ENCODE measurements around the gene ZSWIM3. TPM values are rescaled to one million over a fixed set of nuclear protein-coding genes. Genes with fewer than 3 reads are reported as not detected.

The ZSWIM3 gene
- total and polyA plus RNA-seq, 2 of the 13 experiments (the other 11 are each of a cell fraction or from before 2014, with no cell fraction given), result 5.2 to 5.8 TPM

DNA sequence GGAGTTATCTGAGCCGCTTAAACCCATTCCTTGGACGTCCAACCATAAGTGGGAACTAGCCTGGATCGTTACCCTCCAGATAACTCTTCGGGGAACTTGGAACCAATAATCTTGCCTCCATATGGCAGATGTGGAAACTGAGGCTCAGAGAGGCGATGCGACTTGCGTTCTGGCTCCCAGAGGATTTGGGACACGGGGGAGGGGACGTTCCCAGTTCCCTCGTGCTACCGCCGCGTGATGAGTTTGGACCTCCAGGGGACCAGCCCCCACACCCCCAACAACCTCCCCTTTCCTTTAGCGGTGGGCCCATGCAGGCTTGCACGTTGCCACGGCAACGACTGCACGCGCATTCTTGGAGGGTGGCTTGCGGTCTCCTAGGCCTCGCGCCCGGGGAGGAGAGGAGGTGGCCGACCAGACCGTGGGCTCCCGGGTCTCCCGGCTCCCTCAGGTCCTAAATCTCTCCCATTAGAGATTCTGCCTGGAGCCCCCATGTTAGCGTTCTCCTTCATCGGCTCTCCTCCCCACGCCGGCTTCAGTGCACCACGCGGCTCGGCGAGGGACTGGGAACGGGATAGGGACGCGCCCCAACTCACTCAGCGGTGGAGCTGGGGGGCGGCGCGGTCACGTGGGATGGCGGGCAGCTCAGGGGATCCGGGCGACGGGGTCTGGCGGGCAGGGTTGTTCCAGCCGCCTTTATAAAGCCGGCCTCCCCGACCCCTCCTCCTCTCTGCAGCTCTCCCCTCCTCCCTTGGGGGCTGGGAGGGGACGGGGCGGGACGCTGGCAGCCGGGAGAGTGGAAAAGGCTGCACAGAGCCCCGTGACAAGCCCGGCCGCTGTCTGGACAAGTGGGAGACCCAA lies 54.3 kb downstream of the ZSWIM3 start, which contains the start of gene PLTP (continued):
- TF ChIP-seq ARID4A (CRISPR knock-in tag; IDR thresholded peaks at IDR 0.05; ENCODE audit: borderline replicate concordance) (peak; percentile 63), CC2D1A (CRISPR knock-in tag; IDR thresholded peaks at IDR 0.05) (no peak), ZFAT (CRISPR knock-in tag; conservative IDR thresholded peaks at IDR 0.05) (no peak), IRF1 (CRISPR knock-in tag; IDR thresholded peaks at IDR 0.05; ENCODE audit: low read depth) (no peak), CTCF (CRISPR knock-in tag; IDR thresholded peaks at IDR 0.05) (no peak), ZZZ3 (CRISPR knock-in tag; IDR thresholded peaks at IDR 0.05; ENCODE audit: borderline replicate concordance) (peak; percentile 90), ZEB1 (IDR thresholded peaks at IDR 0.05; ENCODE audit: insufficient replicate concordance, low read depth) (no peak), TEAD3 (CRISPR knock-in tag; optimal IDR thresholded peaks at IDR 0.05; ENCODE audit: borderline replicate concordance) (no peak), PAWR (CRISPR knock-in tag; IDR thresholded peaks at IDR 0.05; ENCODE audit: borderline replicate concordance) (peak; percentile 26; the same call in 1 of the 2 replicates), ZFX (CRISPR knock-in tag; IDR thresholded peaks at IDR 0.05; ENCODE audit: low read depth) (peak; percentile 75), THAP9 (CRISPR knock-in tag; IDR thresholded peaks at IDR 0.05; ENCODE audit: borderline replicate concordance) (no peak), SIN3B (IDR thresholded peaks at IDR 0.05; ENCODE audit: low read length) (no peak), ZNF333 (CRISPR knock-in tag; IDR thresholded peaks at IDR 0.05; ENCODE audit: borderline replicate concordance) (peak; percentile 62; the same call in 1 of the 2 replicates), ZMYM4 (CRISPR knock-in tag; IDR thresholded peaks at IDR 0.05) (no peak; the same call in 1 of the 2 replicates), KLF12 (CRISPR knock-in tag; IDR thresholded peaks at IDR 0.05; ENCODE audit: borderline replicate concordance) (no peak), ATF1 (CRISPR knock-in tag; IDR thresholded peaks at IDR 0.05) (no peak), SRF (IDR thresholded peaks at IDR 0.05; ENCODE audit: low read depth, low read length) (no peak), ZNF737 (CRISPR knock-in tag; IDR thresholded peaks at IDR 0.05; ENCODE audit: borderline replicate concordance) (no peak), ZNF605 (CRISPR knock-in tag; IDR thresholded peaks at IDR 0.05) (no peak)

Data from HepG2 (cell line).